Upper lobe of left lung (tissue), 4 donors: ENCODE measurements around the gene FRAS1.

Experiments
- CTCF ChIP-seq, 6 experiments: fragments of 450-650 bp in 4 of 6; fragments of 200-600 bp in 2 of 6; sonication (generic) in 2 of 6; IDR thresholded peaks; one replicate each; pipeline ENCODE4 v1.5.1; 2016 to 2019; ENCODE audit warnings: antibody characterized with exemption in 6 of 6
- EP300 ChIP-seq, 4 donors: sonication (generic); formaldehyde crosslinking; IDR thresholded peaks; one replicate each; pipeline ENCODE4 v1.5.1; 2017; ENCODE audit warnings: antibody characterized with exemption in 4 of 4, control low read depth in 2 of 4
- POLR2A ChIP-seq, 4 donors: fragments of 450-650 bp; IDR thresholded peaks; one replicate each; pipeline ENCODE4 v1.5.1; 2016 to 2017; ENCODE audit warnings: antibody characterized with exemption in 4 of 4, mild to moderate bottlenecking in 2 of 4
- POLR2AphosphoS5 ChIP-seq, 2 donors: sonication (generic); formaldehyde crosslinking; IDR thresholded peaks; one replicate each; pipeline ENCODE4 v1.5.1; 2017; ENCODE audit warnings: antibody characterized with exemption in 2 of 2

- TF ChIP-seq CTCF (IDR thresholded peaks at IDR 0.05) (no peak), POLR2A (IDR thresholded peaks at IDR 0.05) (no peak), EP300 (IDR thresholded peaks at IDR 0.05) (no peak), POLR2AphosphoS5 (IDR thresholded peaks at IDR 0.05) (no peak)
Measured at GRCh38 chr4:78059938-78060337, 2.8 kb downstream of the FRAS1 start.
